ENCODE results near the gene TMEM178A.
"Not testable (repeated sequence)": the region's sequence is repeated elsewhere in the genome, so short reads cannot be mapped to it uniquely, and the experiment has no call there.

TMEM178A gene

DNA sequence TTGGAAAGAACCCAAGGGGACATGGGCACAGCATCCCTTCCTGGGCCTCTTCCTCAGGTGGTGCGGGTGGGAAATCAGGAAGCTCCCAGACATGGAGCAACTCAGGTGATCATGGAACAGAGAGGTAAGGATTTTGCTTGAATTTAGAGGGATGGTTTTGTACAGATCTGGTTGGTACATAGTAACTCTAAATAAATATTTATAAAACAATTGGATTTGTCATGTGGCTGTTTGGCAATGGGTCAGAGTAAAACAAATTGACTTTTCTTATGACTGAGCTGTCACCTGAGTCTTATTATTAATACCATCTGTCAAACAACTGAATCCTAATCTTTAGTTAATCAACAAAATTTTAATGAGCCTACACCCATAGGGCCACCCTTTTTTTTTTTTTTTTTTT lies 19.4 kb upstream of the TMEM178A start:
- H3K27ac ChIP-seq, result no peak overlapping the region

GRCh38 chr2:39647104-39647765 lies 18.5 kb upstream of the TMEM178A start:
- DNase-seq (ENCODE audit: low read depth, low spot score), result no peak
- H3K27ac ChIP-seq, result no peak overlapping the region

More for the DNA sequence above, 19.4 kb upstream of the TMEM178A start:
- DNase-seq (ENCODE audit: low read depth, low spot score), result no peak

DNA sequence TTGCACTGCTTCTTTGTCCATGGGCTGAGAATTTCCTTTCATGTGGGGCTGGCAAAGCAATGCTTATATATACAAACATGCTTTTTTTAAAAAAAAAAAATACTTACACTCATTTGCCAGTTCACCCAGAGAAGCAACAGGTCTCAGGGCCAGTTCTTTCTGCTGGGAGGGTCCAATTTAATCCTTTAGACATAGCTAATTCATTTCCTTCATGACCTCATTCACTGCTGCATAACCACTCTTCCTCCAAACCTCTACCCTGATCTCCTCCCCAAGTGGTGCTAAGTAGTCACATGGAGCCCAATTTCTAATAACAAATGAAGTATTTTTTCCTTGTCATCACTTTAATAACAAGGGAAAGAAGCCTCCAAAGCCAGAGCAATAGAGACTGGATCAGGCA lies 17.1 kb upstream of the TMEM178A start:
- no peak for DNase-seq (ENCODE audit: low read depth, low spot score)
- H3K27ac ChIP-seq, result no peak overlapping the region

DNA sequence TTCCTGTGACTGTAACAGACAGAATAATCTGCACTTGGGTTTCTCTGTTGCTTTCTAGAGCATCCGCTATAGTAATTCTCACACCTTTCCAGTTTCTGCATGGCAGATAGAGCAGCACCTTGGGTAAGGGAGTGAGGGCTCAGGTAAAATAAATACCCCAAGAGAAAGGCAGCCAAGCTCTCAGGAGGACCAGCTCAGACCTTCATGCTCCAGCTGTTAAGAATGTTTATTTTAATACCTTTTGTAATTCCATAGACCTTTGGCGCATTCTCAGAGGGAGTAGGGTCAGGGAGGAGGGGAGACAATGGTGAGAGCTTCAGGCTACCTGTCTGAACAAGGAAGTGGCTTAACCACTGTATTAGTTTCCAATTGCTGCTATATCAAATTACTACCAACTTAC lies 16.2 kb upstream of the TMEM178A start:
- DNase-seq (ENCODE audit: low read depth, low spot score), result no peak
- no peak overlapping the region for H3K27ac ChIP-seq

GRCh38 chr2:39650468-39650867 lies 15.2 kb upstream of the TMEM178A start:
- H3K27ac ChIP-seq, result no peak overlapping the region
- DNase-seq (ENCODE audit: low read depth, low spot score), result no peak

- not testable (repeated sequence) for H3K27ac ChIP-seq; DNase-seq (ENCODE audit: low read depth, low spot score)
These were observed 9.5 kb upstream of the TMEM178A start for GRCh38 chr2:39656215-39656614.

DNA sequence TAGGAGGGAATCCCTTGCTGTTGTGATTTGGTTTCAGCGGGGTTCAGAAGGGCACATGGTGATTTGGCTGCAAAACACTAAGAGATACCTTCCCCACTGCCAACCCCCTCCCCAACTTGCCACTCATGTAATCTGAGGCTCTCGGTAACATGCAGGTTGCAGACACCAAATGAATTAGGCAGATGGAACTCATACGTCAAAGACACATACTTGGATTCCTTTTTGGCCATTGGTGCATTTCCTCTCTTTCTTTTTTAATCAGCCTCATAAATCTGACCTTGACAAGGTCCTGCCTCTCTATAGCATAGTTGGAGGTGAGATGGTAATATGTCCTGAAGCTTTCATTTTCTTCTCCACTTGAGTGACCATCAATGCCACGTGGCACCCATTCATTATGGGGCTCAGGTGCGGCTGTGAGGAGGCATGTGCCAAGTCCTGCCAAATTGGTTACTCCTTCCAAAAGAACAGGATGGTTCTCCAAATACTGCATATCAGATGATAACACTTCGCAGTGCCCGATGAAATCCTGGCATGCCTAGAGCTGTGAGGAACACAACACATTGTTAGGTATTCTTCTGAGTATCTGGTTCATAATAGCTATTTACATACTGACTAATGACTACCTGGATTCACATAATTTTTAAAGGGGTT lies 8.3 kb upstream of the TMEM178A start:
- H3K27ac ChIP-seq, result no peak overlapping the region
- no peak for DNase-seq (ENCODE audit: low read depth, low spot score)

- H3K27ac ChIP-seq, result no peak overlapping the region
- DNase-seq (ENCODE audit: low read depth, low spot score), result no peak
These were observed 7.3 kb upstream of the TMEM178A start for GRCh38 chr2:39658371-39658770.

DNA sequence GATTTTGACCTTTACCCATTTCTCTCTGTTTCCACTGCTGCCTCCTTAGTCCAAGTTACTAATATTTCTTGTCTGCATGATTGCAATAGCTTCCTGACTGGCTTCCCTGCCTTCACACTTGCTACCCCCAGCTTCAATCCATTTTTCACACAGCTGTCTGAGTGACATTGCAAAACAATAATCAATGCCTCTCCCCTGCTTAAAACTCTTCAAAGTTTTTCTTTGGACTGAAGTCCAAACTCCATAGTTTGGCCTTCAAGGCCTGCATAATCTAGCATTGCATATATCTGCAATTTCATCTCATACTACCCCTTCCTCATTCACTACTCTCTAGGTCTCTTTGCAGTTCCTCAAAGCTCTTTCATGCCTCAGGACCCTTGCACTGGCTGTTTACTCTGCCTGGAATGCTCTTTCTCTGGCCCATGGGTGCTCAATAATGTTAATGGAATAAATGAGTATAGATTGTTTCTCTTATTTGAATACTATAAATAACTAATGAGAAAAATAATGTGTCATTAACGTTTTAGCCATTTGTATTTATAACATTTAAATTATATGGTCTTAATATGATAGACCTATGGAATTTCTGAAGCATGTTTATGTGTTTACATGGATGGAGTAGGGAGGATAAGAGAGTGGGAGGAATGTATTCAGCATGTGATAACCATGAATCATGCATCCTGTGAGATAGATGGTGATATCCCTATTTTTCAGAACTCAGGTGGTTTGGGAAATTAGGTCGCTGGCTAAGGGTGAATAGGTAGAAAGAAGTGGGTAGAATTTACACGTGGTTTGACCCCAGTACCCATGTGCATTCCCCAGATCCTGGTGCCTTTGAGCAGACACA lies 5.7 kb upstream of the TMEM178A start:
- no peak for DNase-seq (ENCODE audit: low read depth, low spot score)
- H3K27ac ChIP-seq, result no peak overlapping the region

GRCh38 chr2:39660612-39661236 lies 5.0 kb upstream of the TMEM178A start:
- no peak for DNase-seq (ENCODE audit: low read depth, low spot score)
- no peak overlapping the region for H3K27ac ChIP-seq

- no peak for DNase-seq (ENCODE audit: low read depth, low spot score)
- H3K27ac ChIP-seq, result no peak overlapping the region
These were observed 3.9 kb upstream of the TMEM178A start for GRCh38 chr2:39661826-39662225.

DNA sequence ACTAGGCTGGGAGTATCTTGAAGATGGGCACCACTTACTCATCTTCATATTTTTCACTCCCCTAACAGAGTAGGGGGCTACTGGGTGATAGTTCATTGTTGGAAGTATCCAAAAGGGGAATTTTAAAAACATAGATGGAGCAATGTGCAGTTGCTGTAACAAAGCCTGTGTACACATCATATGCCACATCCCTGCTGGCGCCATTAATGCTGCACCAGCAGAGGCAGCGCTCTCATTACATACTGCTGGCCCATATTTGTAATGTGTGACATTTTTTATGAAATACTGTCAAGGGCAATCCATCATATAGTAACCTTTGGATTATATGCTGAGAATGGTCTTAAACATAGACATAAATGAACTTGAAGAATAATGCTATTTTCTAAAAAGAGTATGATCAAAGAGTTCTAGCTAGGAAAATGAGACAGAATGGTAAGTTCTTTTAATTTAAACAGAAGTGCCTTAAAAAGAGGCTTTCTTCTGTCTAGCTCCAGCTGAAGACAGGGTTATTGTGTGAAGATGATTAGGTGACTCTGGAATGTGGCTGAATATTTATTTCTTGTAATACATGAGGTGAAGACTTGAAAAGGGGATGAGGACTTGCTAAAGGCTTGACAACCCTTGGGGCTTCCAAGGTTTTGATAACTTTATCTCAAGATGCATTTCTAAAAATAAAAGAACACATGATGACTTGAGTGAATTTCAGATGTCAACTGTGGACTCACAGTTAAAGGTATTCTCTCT lies 2.4 kb upstream of the TMEM178A start:
- no peak for DNase-seq (ENCODE audit: low read depth, low spot score)
- no peak overlapping the region for H3K27ac ChIP-seq

- DNase-seq (ENCODE audit: low read depth, low spot score), result no peak
- H3K27ac ChIP-seq, result no peak overlapping the region
These were observed 1.4 kb upstream of the TMEM178A start for GRCh38 chr2:39664232-39664887.

GRCh38 chr2:39664888-39665591 lies 677 bp upstream of the TMEM178A start:
- H3K27ac ChIP-seq, result no peak overlapping the region
- no peak for DNase-seq (ENCODE audit: low read depth, low spot score)

DNA sequence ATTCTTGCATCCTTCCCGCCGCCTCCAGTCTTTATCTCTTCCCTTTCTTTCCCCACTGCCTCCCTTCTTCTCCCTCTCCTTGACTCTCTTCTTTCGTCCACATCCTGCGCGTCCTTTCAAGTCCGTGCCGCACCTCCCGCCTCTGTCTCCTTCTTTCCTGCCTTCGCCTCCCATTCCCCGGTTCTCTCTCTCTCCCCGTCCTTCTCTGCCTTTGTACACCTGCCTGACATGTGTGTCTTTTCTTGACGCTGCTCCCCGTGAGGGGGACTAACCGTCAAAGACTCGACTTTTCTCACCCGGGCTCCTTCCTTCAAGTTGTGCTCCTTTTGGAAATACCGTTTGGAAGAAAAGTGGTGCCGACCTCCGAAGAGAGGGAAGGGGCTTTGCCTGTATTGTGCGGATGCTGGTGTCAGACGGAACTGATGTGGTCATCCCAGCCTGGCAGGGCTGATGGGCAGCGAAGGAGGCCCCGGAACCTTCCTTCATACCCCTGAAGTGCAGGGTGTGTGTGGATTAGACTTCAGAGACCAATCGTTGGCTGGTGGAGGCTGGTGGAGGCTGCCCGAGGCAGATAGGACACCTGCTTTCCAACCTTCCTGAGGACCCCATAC lies 879 bp downstream of the TMEM178A start:
- no peak for DNase-seq (ENCODE audit: low read depth, low spot score)
- H3K27ac ChIP-seq, result no peak overlapping the region

DNA sequence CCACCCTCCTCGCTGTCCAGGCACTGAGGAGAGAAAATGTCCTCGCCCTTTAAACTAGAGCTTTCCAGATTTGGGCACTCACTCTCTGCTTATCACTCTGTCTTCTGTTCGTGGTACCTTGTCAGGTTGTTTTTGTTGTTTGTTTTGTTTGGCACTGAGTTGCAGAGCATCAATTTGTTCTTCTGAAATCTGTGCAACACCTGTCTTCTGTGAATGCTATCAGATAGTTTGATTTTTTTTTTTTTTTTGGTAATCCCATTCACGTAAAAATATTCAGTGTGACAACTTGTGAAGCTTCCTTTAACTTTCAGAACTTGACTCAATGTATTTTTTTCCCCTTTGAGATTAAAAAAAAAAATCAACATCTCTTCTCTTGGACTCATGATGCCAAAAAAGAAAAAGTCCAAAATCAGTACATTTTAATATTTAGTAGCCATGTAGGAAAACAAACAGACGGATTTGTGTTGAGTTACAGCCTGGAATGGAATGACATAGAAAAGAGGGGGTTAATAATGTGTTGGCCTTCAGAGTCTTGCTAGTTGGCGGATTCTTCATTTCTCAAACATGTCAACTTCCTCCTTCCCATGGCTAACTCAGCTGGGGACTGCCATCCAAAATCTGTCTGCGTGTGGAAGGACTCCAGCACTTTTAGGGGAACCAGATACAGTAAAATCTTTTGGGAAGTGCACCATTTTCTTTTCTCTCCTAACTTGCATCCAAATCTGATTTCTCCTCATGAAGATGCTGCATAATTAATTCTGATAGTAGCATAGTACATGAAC lies 1.6 kb downstream of the TMEM178A start:
- H3K27ac ChIP-seq, result no peak overlapping the region
- no peak for DNase-seq (ENCODE audit: low read depth, low spot score)

DNA sequence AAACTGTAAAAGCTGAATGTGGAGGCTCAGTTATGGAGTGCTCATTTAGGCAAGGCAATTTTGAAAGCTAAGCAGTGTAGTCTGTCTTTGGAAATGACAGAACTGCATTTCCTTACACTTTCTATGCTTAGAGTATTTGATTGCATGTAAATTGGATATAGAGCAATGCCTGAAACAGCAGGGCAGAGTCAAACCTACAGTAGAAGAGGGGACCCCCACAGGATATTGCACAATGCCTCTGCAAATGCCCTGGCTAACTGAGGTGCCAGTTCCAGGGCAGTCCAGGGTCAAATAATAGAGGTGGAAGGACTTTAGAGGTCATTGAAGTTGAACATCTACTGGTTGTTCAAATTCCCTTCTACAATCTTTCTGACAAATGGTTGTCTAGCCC lies 2.2 kb downstream of the TMEM178A start:
- DNase-seq (ENCODE audit: low read depth, low spot score), result no peak
- no peak overlapping the region for H3K27ac ChIP-seq

- DNase-seq (ENCODE audit: low read depth, low spot score), result no peak
- no peak overlapping the region for H3K27ac ChIP-seq
These were observed 2.9 kb downstream of the TMEM178A start for GRCh38 chr2:39668576-39669080.

All from epithelial cell of prostate (primary cell).